ENCODE data around the gene ZNF436. TPM values are rescaled to one million over a fixed set of nuclear protein-coding genes. Genes with fewer than 3 reads are reported as not detected.

Gene ZNF436
- total RNA-seq, 1 donor from 2014 or later: 15.4 TPM

- peaks cover 12% of the 10 kb centered on the region for H3K27me3 Mint-ChIP-seq (ENCODE audit: insufficient read depth, low read depth)
- H3K4me1 Mint-ChIP-seq: peaks cover 17% of the 10 kb centered on the region
- H3K4me3 Mint-ChIP-seq: no peak overlapping the region
These were observed 20.2 kb upstream of the ZNF436 start for GRCh38 chr1:23389837-23390321.

GRCh38 chr1:23387494-23387893 is 17.9 kb upstream of the ZNF436 start:
- H3K27me3 Mint-ChIP-seq (ENCODE audit: insufficient read depth, low read depth): peaks cover 14% of the 10 kb centered on the region
- Histone ChIP-seq H3F3A (ENCODE audit: low read depth) (peaks cover 4% of the 10 kb centered on the region), H4K20me1 (ENCODE audit: low read depth) (no peaks in the 10 kb centered on the region), H3K4me3 (no peak overlapping the region), H3K9me3 (ENCODE audit: low read depth) (no peaks in the 10 kb centered on the region), H3K4me2 (no peak overlapping the region), H3K4me1 (no peaks in the 10 kb centered on the region), H3K27me3 (peaks cover 97% of the 10 kb centered on the region), H3K36me3 (no peaks in the 10 kb centered on the region), H3K9ac (no peak overlapping the region), H3K79me2 (ENCODE audit: low read depth) (no peaks in the 10 kb centered on the region), H2AFZ (replicated peaks) (no peak overlapping the region), H3K27ac (no peak overlapping the region)
- peaks cover 4% of the 10 kb centered on the region for H3K9me3 Mint-ChIP-seq
- H3K4me3 Mint-ChIP-seq: peak overlapping the region; percentile 50
- peaks cover 9% of the 10 kb centered on the region for H3K4me1 Mint-ChIP-seq
- no peak for DNase-seq (ENCODE audit: low spot score)
- H3K27ac Mint-ChIP-seq: peak overlapping the region; percentile 11
- no peaks in the 10 kb centered on the region for H3K36me3 Mint-ChIP-seq
- no peak for TF ChIP-seq CTCF (IDR thresholded peaks at IDR 0.05)
- no peak for TF ChIP-seq EZH2phosphoT487 (IDR thresholded peaks at IDR 0.05)
- no peak for TF ChIP-seq EZH2 (IDR thresholded peaks at IDR 0.05)

More at GRCh38 chr1:23389837-23390321, 20.2 kb upstream of the ZNF436 start:
- no peak overlapping the region for H2AFZ ChIP-seq (replicated peaks)
- no peak for TF ChIP-seq CTCF (IDR thresholded peaks at IDR 0.05)
- TF ChIP-seq EZH2phosphoT487 (IDR thresholded peaks at IDR 0.05): no peak
- no peak for TF ChIP-seq EZH2 (IDR thresholded peaks at IDR 0.05)
- no peak overlapping the region for H3K9ac ChIP-seq
- DNase-seq (ENCODE audit: low spot score): no peak
- peaks cover 97% of the 10 kb centered on the region for H3K27me3 ChIP-seq
- no peak overlapping the region for H3K4me3 ChIP-seq
- no peaks in the 10 kb centered on the region for H3K79me2 ChIP-seq (ENCODE audit: low read depth)
- Mint-ChIP-seq H3K36me3 (no peaks in the 10 kb centered on the region), H3K27ac (peak overlapping the region; percentile 70), H3K9me3 (peaks cover 5% of the 10 kb centered on the region)
- H3K27ac ChIP-seq: no peak overlapping the region
- H3K4me2 ChIP-seq: no peak overlapping the region
- peaks cover 6% of the 10 kb centered on the region for H3F3A ChIP-seq (ENCODE audit: low read depth)
- H3K9me3 ChIP-seq (ENCODE audit: low read depth): no peaks in the 10 kb centered on the region
- no peaks in the 10 kb centered on the region for H4K20me1 ChIP-seq (ENCODE audit: low read depth)
- peaks cover 1% of the 10 kb centered on the region for H3K4me1 ChIP-seq
- H3K36me3 ChIP-seq: no peaks in the 10 kb centered on the region

- H2AFZ ChIP-seq (replicated peaks): no peak overlapping the region
- Mint-ChIP-seq H3K36me3 (peaks cover 5% of the 10 kb centered on the region), H3K27me3 (ENCODE audit: insufficient read depth, low read depth) (peaks cover 11% of the 10 kb centered on the region)
These were observed 15.5 kb upstream of the ZNF436 start for GRCh38 chr1:23385119-23385621.

More at GRCh38 chr1:23385119-23385621, 15.5 kb upstream of the ZNF436 start:
- DNase-seq (ENCODE audit: low spot score): no peak
- Histone ChIP-seq H3K79me2 (ENCODE audit: low read depth) (no peaks in the 10 kb centered on the region), H3K4me3 (no peak overlapping the region), H4K20me1 (ENCODE audit: low read depth) (no peaks in the 10 kb centered on the region), H3K27ac (no peak overlapping the region), H3K9ac (no peak overlapping the region), H3K4me2 (no peak overlapping the region), H3F3A (ENCODE audit: low read depth) (peaks cover 4% of the 10 kb centered on the region), H3K36me3 (no peaks in the 10 kb centered on the region), H3K4me1 (no peaks in the 10 kb centered on the region), H3K9me3 (ENCODE audit: low read depth) (no peaks in the 10 kb centered on the region), H3K27me3 (peaks cover 100% of the 10 kb centered on the region)
- peaks cover 11% of the 10 kb centered on the region for H3K9me3 Mint-ChIP-seq
- TF ChIP-seq EZH2phosphoT487 (IDR thresholded peaks at IDR 0.05): no peak
- no peak for TF ChIP-seq CTCF (IDR thresholded peaks at IDR 0.05)
- no peak for TF ChIP-seq EZH2 (IDR thresholded peaks at IDR 0.05)
- no peak overlapping the region for H3K27ac Mint-ChIP-seq
- no peak overlapping the region for H3K4me3 Mint-ChIP-seq
- H3K4me1 Mint-ChIP-seq: peaks cover 15% of the 10 kb centered on the region
